ENCODE results near the gene ZFHX3. TPM values are rescaled to one million over a fixed set of nuclear protein-coding genes. Genes with fewer than 3 reads are reported as not detected.

ZFHX3 gene
- total and polyA plus RNA-seq, 2 experiments from 2014 or later = 6.7 to 12.2 TPM

- Histone ChIP-seq H3K27ac (no peak overlapping the region), H3K27me3 (no peaks in the 10 kb centered on the region), H3K4me3 (no peak overlapping the region), H3K4me1 (ENCODE audit: low read depth) (peaks cover 10% of the 10 kb centered on the region), H3K9me3 (ENCODE audit: low read depth) (no peaks in the 10 kb centered on the region), H3K36me3 (peaks cover 7% of the 10 kb centered on the region)
- TF ChIP-seq, protein P1, sequence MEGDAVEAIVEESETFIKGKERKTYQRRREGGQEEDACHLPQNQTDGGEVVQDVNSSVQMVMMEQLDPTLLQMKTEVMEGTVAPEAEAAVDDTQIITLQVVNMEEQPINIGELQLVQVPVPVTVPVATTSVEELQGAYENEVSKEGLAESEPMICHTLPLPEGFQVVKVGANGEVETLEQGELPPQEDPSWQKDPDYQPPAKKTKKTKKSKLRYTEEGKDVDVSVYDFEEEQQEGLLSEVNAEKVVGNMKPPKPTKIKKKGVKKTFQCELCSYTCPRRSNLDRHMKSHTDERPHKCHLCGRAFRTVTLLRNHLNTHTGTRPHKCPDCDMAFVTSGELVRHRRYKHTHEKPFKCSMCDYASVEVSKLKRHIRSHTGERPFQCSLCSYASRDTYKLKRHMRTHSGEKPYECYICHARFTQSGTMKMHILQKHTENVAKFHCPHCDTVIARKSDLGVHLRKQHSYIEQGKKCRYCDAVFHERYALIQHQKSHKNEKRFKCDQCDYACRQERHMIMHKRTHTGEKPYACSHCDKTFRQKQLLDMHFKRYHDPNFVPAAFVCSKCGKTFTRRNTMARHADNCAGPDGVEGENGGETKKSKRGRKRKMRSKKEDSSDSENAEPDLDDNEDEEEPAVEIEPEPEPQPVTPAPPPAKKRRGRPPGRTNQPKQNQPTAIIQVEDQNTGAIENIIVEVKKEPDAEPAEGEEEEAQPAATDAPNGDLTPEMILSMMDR (IDR thresholded peaks at IDR 0.05; ENCODE audit: low read depth, low read length) = no peak
- DNase-seq (ENCODE audit: low read depth in 1 of 2, low spot score in 1 of 2) = peak in 1 of 2 donors; percentile 62
These were observed 95.1 kb downstream of the ZFHX3 start for GRCh38 chr16:72952811-72953271.

DNA sequence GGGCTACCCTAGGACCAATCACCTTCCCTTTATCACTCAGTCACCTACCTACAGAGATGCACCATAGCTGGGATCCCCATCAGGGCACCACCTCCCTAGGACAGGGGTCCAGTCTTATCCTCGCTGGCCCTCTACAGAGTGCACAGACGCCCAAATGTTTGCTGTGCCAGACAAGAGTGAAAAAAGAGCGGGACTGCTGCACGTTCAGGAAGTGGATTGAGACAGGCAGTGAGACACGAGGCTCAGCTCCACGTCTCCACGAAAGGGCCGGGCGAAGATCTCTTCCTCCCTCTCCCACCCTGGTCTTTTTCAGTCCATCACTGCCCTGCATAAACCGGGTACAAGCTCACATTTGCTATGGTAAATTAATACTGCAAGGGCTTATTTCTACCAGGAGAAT, 95.5 kb downstream of the ZFHX3 start:
- H3K9me3 ChIP-seq (ENCODE audit: low read depth) = no peaks in the 10 kb centered on the region
- no peak overlapping the region for H3K27ac ChIP-seq
- H3K36me3 ChIP-seq = peaks cover 3% of the 10 kb centered on the region
- no peak for DNase-seq (ENCODE audit: low read depth in 1 of 2, low spot score in 1 of 2)
- TF ChIP-seq, protein P1 (IDR thresholded peaks at IDR 0.05; ENCODE audit: low read depth, low read length) = no peak
- H3K4me1 ChIP-seq (ENCODE audit: low read depth) = peaks cover 12% of the 10 kb centered on the region
- no peak overlapping the region for H3K4me3 ChIP-seq
- no peaks in the 10 kb centered on the region for H3K27me3 ChIP-seq

GRCh38 chr16:72951916-72952315, 96.0 kb downstream of the ZFHX3 start:
- H3K27me3 ChIP-seq = no peaks in the 10 kb centered on the region
- TF ChIP-seq, protein P1 (IDR thresholded peaks at IDR 0.05; ENCODE audit: low read depth, low read length) = no peak
- DNase-seq (ENCODE audit: low read depth in 1 of 2, low spot score in 1 of 2) = no peak
- no peak overlapping the region for H3K4me3 ChIP-seq
- H3K36me3 ChIP-seq = peaks cover 3% of the 10 kb centered on the region
- no peak overlapping the region for H3K27ac ChIP-seq
- no peaks in the 10 kb centered on the region for H3K9me3 ChIP-seq (ENCODE audit: low read depth)
- H3K4me1 ChIP-seq (ENCODE audit: low read depth) = peaks cover 17% of the 10 kb centered on the region

DNA sequence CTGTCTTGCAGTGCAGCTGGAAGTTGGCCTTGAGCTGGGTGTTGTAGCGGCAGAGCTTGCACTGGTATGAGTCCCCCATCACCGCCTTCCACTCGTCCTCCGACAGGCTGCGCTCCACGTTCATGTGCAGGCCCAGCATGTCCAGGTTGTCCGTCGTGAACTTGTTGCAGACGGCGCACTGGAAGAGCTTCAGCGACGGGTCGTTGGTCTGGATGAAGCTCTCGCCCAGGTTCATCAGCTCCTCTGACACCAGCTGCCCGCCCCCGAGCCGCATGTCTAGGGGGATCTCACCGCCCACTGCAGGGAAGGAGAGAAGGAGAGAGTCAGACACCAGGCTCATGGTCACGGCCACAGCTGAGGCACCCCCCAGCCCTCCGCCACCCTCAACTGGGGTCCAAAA, 97.3 kb downstream of the ZFHX3 start:
- Histone ChIP-seq H3K27me3 (no peaks in the 10 kb centered on the region), H3K9me3 (ENCODE audit: low read depth) (no peaks in the 10 kb centered on the region), H3K36me3 (peaks cover 3% of the 10 kb centered on the region), H3K4me1 (ENCODE audit: low read depth) (peaks cover 26% of the 10 kb centered on the region), H3K4me3 (no peak overlapping the region), H3K27ac (no peak overlapping the region)
- no peak for DNase-seq (ENCODE audit: low read depth in 1 of 2, low spot score in 1 of 2)
- TF ChIP-seq, protein P1 (IDR thresholded peaks at IDR 0.05; ENCODE audit: low read depth, low read length) = no peak

DNA sequence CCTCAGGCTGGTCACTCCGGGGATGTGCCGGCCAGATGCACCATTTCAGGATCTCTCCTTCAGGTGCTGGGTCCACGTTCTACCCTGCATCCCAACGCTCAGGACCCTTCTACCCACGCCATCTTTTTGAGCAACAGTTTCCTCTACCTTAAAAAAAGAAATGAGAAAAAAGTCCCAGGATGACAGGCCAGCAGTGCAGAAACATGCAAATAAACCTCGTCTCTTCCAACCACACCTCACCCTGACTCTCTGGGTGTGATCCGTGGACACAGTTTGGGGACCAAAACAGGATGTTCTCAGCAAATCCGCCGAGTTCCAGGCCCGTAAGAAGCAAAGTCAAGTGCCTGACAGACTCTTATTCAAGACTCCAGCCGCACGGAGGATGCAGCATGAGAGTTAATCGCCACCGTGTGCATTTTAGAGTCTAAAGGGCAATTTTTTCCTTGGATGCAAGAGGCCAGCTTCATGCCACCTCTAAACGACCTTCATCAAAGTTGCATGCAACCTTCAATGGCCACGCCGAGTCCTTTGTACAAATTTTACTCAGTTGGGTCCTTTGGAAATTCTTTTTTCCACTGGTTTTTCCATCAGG, 99.6 kb downstream of the ZFHX3 start:
- TF ChIP-seq, protein P1 (IDR thresholded peaks at IDR 0.05; ENCODE audit: low read depth, low read length) = no peak
- no peaks in the 10 kb centered on the region for H3K27me3 ChIP-seq
- peaks cover 26% of the 10 kb centered on the region for H3K4me1 ChIP-seq (ENCODE audit: low read depth)
- peaks cover 3% of the 10 kb centered on the region for H3K36me3 ChIP-seq
- peak overlapping the region; percentile 30 for H3K27ac ChIP-seq
- no peaks in the 10 kb centered on the region for H3K9me3 ChIP-seq (ENCODE audit: low read depth)
- no peak for DNase-seq (ENCODE audit: low read depth in 1 of 2, low spot score in 1 of 2)
- no peak overlapping the region for H3K4me3 ChIP-seq

All from cardiac muscle cell (in vitro differentiated cells and primary cell).